K562 (cell line): ENCODE measurements around the gene HPS1. TPM values are rescaled to one million over a fixed set of nuclear protein-coding genes. Genes with fewer than 3 reads are reported as not detected.

Experiments
- CBX2 ChIP-seq: fragments of 200-600 bp; sonication (generic); IDR thresholded peaks from one replicate; pipeline ENCODE4 v1.6.1; 2012; ENCODE audit warnings: mild to moderate bottlenecking, low read length, inconsistent platforms; ENCODE audit not compliant: insufficient read depth, poor library complexity, severe bottlenecking
- HLTF ChIP-seq: fragments of 450-650 bp; IDR thresholded peaks from 2 replicates; pipeline ENCODE4 v1.6.1; 2016
- NRF1 ChIP-seq, 2 experiments: fragments of 450-650 bp; IDR thresholded peaks in 1 of 2; conservative IDR thresholded peaks in 1 of 2; 2 replicates each; pipeline ENCODE4 v1.6.1; 2014; ENCODE audit warnings: mild to moderate bottlenecking in 2 of 2
- POLR2G ChIP-seq: fragments of 200-400 bp; formaldehyde crosslinking; IDR thresholded peaks from 2 replicates; pipeline ENCODE4 v1.6.1; 2017; ENCODE audit warnings: low read depth, mild to moderate bottlenecking, antibody characterized with exemption, low read length, moderate library complexity
- RBM15 ChIP-seq: fragments of 200-400 bp; formaldehyde crosslinking; IDR thresholded peaks from 2 replicates; pipeline ENCODE4 v1.6.1; 2018; ENCODE audit warnings: mild to moderate bottlenecking, low read length, moderate library complexity; ENCODE audit not compliant: insufficient read depth
- TARDBP ChIP-seq: fragments of 450-650 bp; IDR thresholded peaks from 2 replicates; pipeline ENCODE4 v1.6.1; 2016
- TCFL5 ChIP-seq: fragments of 250-450 bp; sonication (Bioruptor Pico); conservative IDR thresholded peaks from 2 replicates; pipeline ENCODE4 v1.6.1; 2021; ENCODE audit warnings: mild to moderate bottlenecking, moderate library complexity, matching md5 sums
- ZFP1 ChIP-seq: fragments of 450-650 bp; formaldehyde crosslinking; IDR thresholded peaks from 2 replicates; pipeline ENCODE4 v1.4.0; 2020; ENCODE audit warnings: mild to moderate bottlenecking, mixed read lengths
- ZNF282 ChIP-seq: sonication (generic); formaldehyde crosslinking; IDR thresholded peaks from 2 replicates; pipeline ENCODE4 v1.8.1; 2023; ENCODE audit warnings: missing genetic modification reagents
- ZNF318 ChIP-seq, 2 experiments: fragments of 450-650 bp; IDR thresholded peaks; 2 replicates each; pipeline ENCODE4 v1.6.1; 2016; ENCODE audit warnings: mild to moderate bottlenecking in 2 of 2, borderline replicate concordance in 1 of 2, low read depth in 1 of 2, moderate library complexity in 1 of 2
- ZNF395 ChIP-seq: fragments of 200-800 bp; sonication (Bioruptor generic); IDR thresholded peaks from 2 replicates; pipeline ENCODE4 v1.6.1; 2017; ENCODE audit warnings: missing genetic modification characterization, missing compliant biosample characterization
- ZNF445 ChIP-seq: fragments of 250-450 bp; sonication (Bioruptor Pico); IDR thresholded peaks from 2 replicates; pipeline ENCODE4 v1.4.0; 2020; ENCODE audit warnings: low read depth, mild to moderate bottlenecking, moderate library complexity
- ZNF551 ChIP-seq: fragments of 250-450 bp; sonication (Bioruptor Pico); IDR thresholded peaks from 2 replicates; pipeline ENCODE4 v1.5.0; 2021; ENCODE audit warnings: mild to moderate bottlenecking, moderate library complexity
- ZNF586 ChIP-seq: fragments of 450-650 bp; formaldehyde crosslinking; conservative IDR thresholded peaks from 2 replicates; pipeline ENCODE4 v1.4.0; 2020; ENCODE audit warnings: mild to moderate bottlenecking, moderate library complexity
- polyA plus RNA-seq, 8 experiments: library from polyadenylated mRNA; depleted of rRNA in 4 of 8; stranded (reverse) in 5 of 8; unstranded in 3 of 8; fragments of >200 nt; fragmentation: Nextera tagmentation in 2 of 8; fragmentation: Illumina TruSeq in 1 of 8; extraction: Ambion mirVana in 2 of 8; extraction: Trizol in 1 of 8; gene quantifications; 2 replicates each; pipeline versions ENCODE4 v1.2.1 to v1.2.3, GENCODE V29; 2011 to 2014; ENCODE audit warnings: inconsistent platforms in 1 of 8, missing spikeins in 1 of 8
- total RNA-seq, 7 experiments: library from RNA; depleted of rRNA in 6 of 7; stranded (reverse); fragments of >200 nt in 6 of 7; fragmentation: Illumina TruSeq in 2 of 7; extraction: Trizol in 2 of 7; gene quantifications; 2 replicates each; pipeline versions ENCODE4 v1.2.1 to v1.2.3, GENCODE V29; 2011 to 2021; ENCODE audit warnings: low replicate concordance in 1 of 7
- TF ChIP-seq, protein P1 (sequence below): fragments of 250-450 bp; sonication (Bioruptor Pico); IDR thresholded peaks from 2 replicates; pipeline ENCODE4 v1.8.0; 2022; ENCODE audit warnings: moderate library complexity, mild to moderate bottlenecking, inconsistent platforms
- TF ChIP-seq, protein P2 (sequence below): IDR thresholded peaks from 2 replicates; pipeline ENCODE4 v1.6.1; 2016; ENCODE audit warnings: missing genetic modification characterization, missing compliant biosample characterization
- TF ChIP-seq, protein P3 (sequence below): fragments of 450-650 bp; formaldehyde crosslinking; IDR thresholded peaks from 2 replicates; pipeline ENCODE4 v1.4.0; 2022; ENCODE audit warnings: mild to moderate bottlenecking, moderate library complexity

HPS1 gene
- total and polyA plus RNA-seq, 9 of the 15 experiments (the other 6 are each of a cell fraction or from before 2014, with no cell fraction given) = 18.1 to 43.6 (median 26.3) TPM

- TF ChIP-seq POLR2G (no peak), ZNF318 (IDR thresholded peaks at IDR 0.05; ENCODE audit: borderline replicate concordance in 1 of 2, low read depth in 1 of 2) (no peak), ZNF395 (CRISPR knock-in tag) (no peak), ZNF551 (CRISPR knock-in tag) (no peak), TCFL5 (CRISPR knock-in tag) (no peak), ZNF586 (no peak), RBM15 (no peak), ZNF445 (CRISPR knock-in tag) (no peak), NRF1 (conservative IDR thresholded peaks at IDR 0.05 in 1 of 2, IDR thresholded peaks at IDR 0.05 in 1 of 2) (no peak), ZNF282 (CRISPR knock-in tag) (no peak), HLTF (no peak), TARDBP (no peak), CBX2 (no peak), ZFP1 (no peak)
- TF ChIP-seq, protein P1, sequence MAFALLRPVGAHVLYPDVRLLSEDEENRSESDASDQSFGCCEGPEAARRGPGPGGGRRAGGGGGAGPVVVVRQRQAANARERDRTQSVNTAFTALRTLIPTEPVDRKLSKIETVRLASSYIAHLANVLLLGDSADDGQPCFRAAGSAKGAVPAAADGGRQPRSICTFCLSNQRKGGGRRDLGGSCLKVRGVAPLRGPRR (CRISPR knock-in tag) = no peak
- TF ChIP-seq, protein P2, sequence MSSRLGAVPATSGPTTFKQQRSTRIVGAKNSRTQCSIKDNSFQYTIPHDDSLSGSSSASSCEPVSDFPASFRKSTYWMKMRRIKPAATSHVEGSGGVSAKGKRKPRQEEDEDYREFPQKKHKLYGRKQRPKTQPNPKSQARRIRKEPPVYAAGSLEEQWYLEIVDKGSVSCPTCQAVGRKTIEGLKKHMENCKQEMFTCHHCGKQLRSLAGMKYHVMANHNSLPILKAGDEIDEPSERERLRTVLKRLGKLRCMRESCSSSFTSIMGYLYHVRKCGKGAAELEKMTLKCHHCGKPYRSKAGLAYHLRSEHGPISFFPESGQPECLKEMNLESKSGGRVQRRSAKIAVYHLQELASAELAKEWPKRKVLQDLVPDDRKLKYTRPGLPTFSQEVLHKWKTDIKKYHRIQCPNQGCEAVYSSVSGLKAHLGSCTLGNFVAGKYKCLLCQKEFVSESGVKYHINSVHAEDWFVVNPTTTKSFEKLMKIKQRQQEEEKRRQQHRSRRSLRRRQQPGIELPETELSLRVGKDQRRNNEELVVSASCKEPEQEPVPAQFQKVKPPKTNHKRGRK (tag) = no peak
- TF ChIP-seq, protein P3, sequence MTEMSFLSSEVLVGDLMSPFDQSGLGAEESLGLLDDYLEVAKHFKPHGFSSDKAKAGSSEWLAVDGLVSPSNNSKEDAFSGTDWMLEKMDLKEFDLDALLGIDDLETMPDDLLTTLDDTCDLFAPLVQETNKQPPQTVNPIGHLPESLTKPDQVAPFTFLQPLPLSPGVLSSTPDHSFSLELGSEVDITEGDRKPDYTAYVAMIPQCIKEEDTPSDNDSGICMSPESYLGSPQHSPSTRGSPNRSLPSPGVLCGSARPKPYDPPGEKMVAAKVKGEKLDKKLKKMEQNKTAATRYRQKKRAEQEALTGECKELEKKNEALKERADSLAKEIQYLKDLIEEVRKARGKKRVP (CRISPR knock-in tag) = no peak
Measured at GRCh38 chr10:98463016-98463415, 16.3 kb upstream of the HPS1 start (continued).
